HG02943 (cell line): ENCODE measurements around the gene ZNF440.
"Not testable (repeated sequence)": the region's sequence is repeated elsewhere in the genome, so short reads cannot be mapped to it uniquely, and the experiment has no call there.

ENCODE experiments used
- ATAC-seq: cut with Tn5 transposase; IDR thresholded peaks from one replicate; pipeline ENCODE4 v1.9.1; 2021; ENCODE audit warnings: mild to moderate bottlenecking, low read depth, moderate library complexity; ENCODE audit not compliant: unreplicated experiment

The ZNF440 gene

GRCh38 chr19:11821474-11822109, 7.5 kb downstream of the ZNF440 start:
- no peak for ATAC-seq

- not testable (repeated sequence) for ATAC-seq
These were observed 15.1 kb downstream of the ZNF440 start for GRCh38 chr19:11828957-11829876.

GRCh38 chr19:11832253-11832912, 18.3 kb downstream of the ZNF440 start:
- ATAC-seq, result no peak

GRCh38 chr19:11833541-11833940, 19.5 kb downstream of the ZNF440 start:
- ATAC-seq, result no peak

- not testable (repeated sequence) for ATAC-seq
These were observed 21.6 kb downstream of the ZNF440 start for GRCh38 chr19:11835626-11836066.

- no peak for ATAC-seq
These were observed 29.6 kb downstream of the ZNF440 start for GRCh38 chr19:11843722-11844121.

- not testable (repeated sequence) for ATAC-seq
These were observed 33.5 kb downstream of the ZNF440 start for GRCh38 chr19:11847615-11848014.

- ATAC-seq, result no peak
These were observed 34.1 kb downstream of the ZNF440 start for GRCh38 chr19:11848200-11848593.

GRCh38 chr19:11848594-11849469, 34.8 kb downstream of the ZNF440 start, which contains the start of gene ZNF439:
Gene ZNF439, plus strand, starts transcription at chr19:11848726. Its CDS starts 142 bp downstream, at chr19:11848868.
- ATAC-seq, result no peak

GRCh38 chr19:11850289-11850688, 36.2 kb downstream of the ZNF440 start:
- not testable (repeated sequence) for ATAC-seq

GRCh38 chr19:11853358-11853757, 39.3 kb downstream of the ZNF440 start:
- ATAC-seq, result no peak

- no peak for ATAC-seq
These were observed 42.6 kb downstream of the ZNF440 start for GRCh38 chr19:11856596-11857250.

- no peak for ATAC-seq
These were observed 46.6 kb downstream of the ZNF440 start for GRCh38 chr19:11860721-11861120.

GRCh38 chr19:11861301-11861700, 47.2 kb downstream of the ZNF440 start:
- ATAC-seq, result no peak

GRCh38 chr19:11867766-11868165, 53.7 kb downstream of the ZNF440 start:
- not testable (repeated sequence) for ATAC-seq

GRCh38 chr19:11868188-11868587, 54.1 kb downstream of the ZNF440 start:
- no peak for ATAC-seq

- no peak for ATAC-seq
These were observed 58.6 kb downstream of the ZNF440 start for GRCh38 chr19:11872624-11873023.

- ATAC-seq, result no peak
These were observed 59.7 kb downstream of the ZNF440 start for GRCh38 chr19:11873762-11874161.

GRCh38 chr19:11879687-11880266, 65.7 kb downstream of the ZNF440 start:
- not testable (repeated sequence) for ATAC-seq
